ENCODE data around the gene CDK8. TPM values are rescaled to one million over a fixed set of nuclear protein-coding genes. Genes with fewer than 3 reads are reported as not detected.

The CDK8 gene
- total and polyA plus RNA-seq, 8 donors, result 7.3 to 12.5 (median 9.9) TPM

- Histone ChIP-seq H3K27ac (no peak overlapping the region), H3K36me3 (no peaks in the 10 kb centered on the region), H3K4me1 (no peaks in the 10 kb centered on the region), H3K9me3 (peaks cover 0 to 3% (median 0%) of the 10 kb centered on the region in 4 donors), H3K4me3 (no peak overlapping the region), H3K27me3 (no peaks in the 10 kb centered on the region)
- TF ChIP-seq, protein P1, sequence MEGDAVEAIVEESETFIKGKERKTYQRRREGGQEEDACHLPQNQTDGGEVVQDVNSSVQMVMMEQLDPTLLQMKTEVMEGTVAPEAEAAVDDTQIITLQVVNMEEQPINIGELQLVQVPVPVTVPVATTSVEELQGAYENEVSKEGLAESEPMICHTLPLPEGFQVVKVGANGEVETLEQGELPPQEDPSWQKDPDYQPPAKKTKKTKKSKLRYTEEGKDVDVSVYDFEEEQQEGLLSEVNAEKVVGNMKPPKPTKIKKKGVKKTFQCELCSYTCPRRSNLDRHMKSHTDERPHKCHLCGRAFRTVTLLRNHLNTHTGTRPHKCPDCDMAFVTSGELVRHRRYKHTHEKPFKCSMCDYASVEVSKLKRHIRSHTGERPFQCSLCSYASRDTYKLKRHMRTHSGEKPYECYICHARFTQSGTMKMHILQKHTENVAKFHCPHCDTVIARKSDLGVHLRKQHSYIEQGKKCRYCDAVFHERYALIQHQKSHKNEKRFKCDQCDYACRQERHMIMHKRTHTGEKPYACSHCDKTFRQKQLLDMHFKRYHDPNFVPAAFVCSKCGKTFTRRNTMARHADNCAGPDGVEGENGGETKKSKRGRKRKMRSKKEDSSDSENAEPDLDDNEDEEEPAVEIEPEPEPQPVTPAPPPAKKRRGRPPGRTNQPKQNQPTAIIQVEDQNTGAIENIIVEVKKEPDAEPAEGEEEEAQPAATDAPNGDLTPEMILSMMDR (IDR thresholded peaks at IDR 0.05), result no peak
- intact Hi-C loops (cut with DNase I), result no loop called here
- ATAC-seq (no peak), DNase-seq (no peak), FAIRE-seq (no peak)
- WGBS, 2 donors, result 71 to 85% methylated on average over 8 of the region's 8 CpGs
Observed at GRCh38 chr13:26441476-26441875, 187.5 kb downstream of the CDK8 start.

- WGBS, 2 donors, result 40 to 41% methylated on average over 1 of the region's 1 CpG
- no peak overlapping the region for H3K27ac ChIP-seq
- FAIRE-seq, result peak; percentile 84
- no peak overlapping the region for H3K4me3 ChIP-seq
- TF ChIP-seq, protein P1 (IDR thresholded peaks at IDR 0.05), result no peak
- no peaks in the 10 kb centered on the region for H3K4me1 ChIP-seq
- no peaks in the 10 kb centered on the region for H3K36me3 ChIP-seq
- no peak for DNase-seq
- intact Hi-C loops (cut with DNase I), result no loop called here
- peak in 1 of 4 donors; percentile 67 for ATAC-seq
- no peaks in the 10 kb centered on the region for H3K27me3 ChIP-seq
- H3K9me3 ChIP-seq, result no peaks in the 10 kb centered on the region
Observed at GRCh38 chr13:26442541-26442940, 188.6 kb downstream of the CDK8 start.

DNA sequence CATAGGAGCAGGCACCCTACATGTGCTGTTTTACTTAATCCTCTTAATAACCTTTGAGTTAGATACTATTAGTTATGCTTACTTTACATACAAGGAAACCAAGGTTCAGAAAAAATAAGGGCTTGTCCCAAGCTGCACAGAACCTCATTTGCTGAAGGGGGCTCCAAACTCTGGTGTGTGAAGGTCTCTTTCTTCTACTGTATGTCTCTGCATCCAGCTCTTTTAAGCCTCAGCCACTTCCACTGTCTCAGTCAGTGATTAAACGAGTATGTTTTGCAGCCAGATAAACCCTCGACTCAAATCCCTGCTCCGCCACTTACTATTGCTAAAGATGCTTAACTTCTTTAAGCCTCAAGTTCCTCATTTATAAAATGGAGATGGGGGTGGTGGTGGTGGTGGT is 191.2 kb downstream of the CDK8 start:
- FAIRE-seq, result no peak
- intact Hi-C loops (cut with DNase I), result no loop called here
- Histone ChIP-seq H3K4me3 (no peak overlapping the region), H3K9me3 (no peaks in the 10 kb centered on the region), H3K27me3 (no peaks in the 10 kb centered on the region), H3K4me1 (no peaks in the 10 kb centered on the region), H3K36me3 (no peaks in the 10 kb centered on the region), H3K27ac (no peak overlapping the region)
- TF ChIP-seq, protein P1 (IDR thresholded peaks at IDR 0.05), result no peak
- ATAC-seq, result no peak
- no peak for DNase-seq
- WGBS, 2 donors, result 68 to 70% methylated on average over 3 of the region's 3 CpGs

- H3K36me3 ChIP-seq, result no peaks in the 10 kb centered on the region
- no peak overlapping the region for H3K27ac ChIP-seq
- TF ChIP-seq, protein P1 (IDR thresholded peaks at IDR 0.05), result no peak
- intact Hi-C loops (cut with DNase I), result no loop called here
- H3K4me3 ChIP-seq, result no peak overlapping the region
- ATAC-seq (no peak), DNase-seq (no peak), FAIRE-seq (no peak)
- 74 to 86% methylated on average over 3 of the region's 3 CpGs for WGBS, 2 donors
- H3K4me1 ChIP-seq, result no peaks in the 10 kb centered on the region
- no peaks in the 10 kb centered on the region for H3K9me3 ChIP-seq
- no peaks in the 10 kb centered on the region for H3K27me3 ChIP-seq
Observed at GRCh38 chr13:26446751-26447150, 192.8 kb downstream of the CDK8 start.

GRCh38 chr13:26448032-26448431 is 194.1 kb downstream of the CDK8 start:
- DNase-seq (no peak), FAIRE-seq (no peak), ATAC-seq (no peak)
- Histone ChIP-seq H3K27ac (no peak overlapping the region), H3K36me3 (no peaks in the 10 kb centered on the region), H3K4me3 (no peak overlapping the region), H3K27me3 (no peaks in the 10 kb centered on the region), H3K4me1 (no peaks in the 10 kb centered on the region), H3K9me3 (no peaks in the 10 kb centered on the region)
- intact Hi-C loops (cut with DNase I), result no loop called here
- WGBS, 2 donors, result 77 to 81% methylated on average over 2 of the region's 2 CpGs
- TF ChIP-seq, protein P1 (IDR thresholded peaks at IDR 0.05), result no peak
